ENCODE measurements around the gene MEG3. TPM values are rescaled to one million over a fixed set of nuclear protein-coding genes. Genes with fewer than 3 reads are reported as not detected.

MEG3 gene
- total RNA-seq, 4 donors from 2014 or later: 101 to 177 (median 167) TPM

DNA sequence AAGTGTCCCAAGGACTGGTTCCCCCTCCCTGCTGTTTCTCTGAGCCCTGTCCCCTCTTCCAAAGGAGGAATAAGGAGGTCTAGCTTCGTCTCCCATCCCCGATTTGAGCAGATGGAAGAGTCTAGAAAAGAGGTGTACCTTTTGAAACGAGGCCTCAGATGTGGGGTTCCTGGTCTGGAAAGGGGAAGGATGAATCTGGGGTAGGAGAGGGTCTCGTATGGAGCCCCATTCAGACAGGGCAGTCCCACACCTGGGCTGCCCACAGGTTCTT lies 13.3 kb downstream of the MEG3 start:
- H3K9me3 ChIP-seq: no peaks in the 10 kb centered on the region
- TF ChIP-seq EP300 (IDR thresholded peaks at IDR 0.05) (no peak), POLR2A (IDR thresholded peaks at IDR 0.05) (no peak)
- TF ChIP-seq, protein P1, sequence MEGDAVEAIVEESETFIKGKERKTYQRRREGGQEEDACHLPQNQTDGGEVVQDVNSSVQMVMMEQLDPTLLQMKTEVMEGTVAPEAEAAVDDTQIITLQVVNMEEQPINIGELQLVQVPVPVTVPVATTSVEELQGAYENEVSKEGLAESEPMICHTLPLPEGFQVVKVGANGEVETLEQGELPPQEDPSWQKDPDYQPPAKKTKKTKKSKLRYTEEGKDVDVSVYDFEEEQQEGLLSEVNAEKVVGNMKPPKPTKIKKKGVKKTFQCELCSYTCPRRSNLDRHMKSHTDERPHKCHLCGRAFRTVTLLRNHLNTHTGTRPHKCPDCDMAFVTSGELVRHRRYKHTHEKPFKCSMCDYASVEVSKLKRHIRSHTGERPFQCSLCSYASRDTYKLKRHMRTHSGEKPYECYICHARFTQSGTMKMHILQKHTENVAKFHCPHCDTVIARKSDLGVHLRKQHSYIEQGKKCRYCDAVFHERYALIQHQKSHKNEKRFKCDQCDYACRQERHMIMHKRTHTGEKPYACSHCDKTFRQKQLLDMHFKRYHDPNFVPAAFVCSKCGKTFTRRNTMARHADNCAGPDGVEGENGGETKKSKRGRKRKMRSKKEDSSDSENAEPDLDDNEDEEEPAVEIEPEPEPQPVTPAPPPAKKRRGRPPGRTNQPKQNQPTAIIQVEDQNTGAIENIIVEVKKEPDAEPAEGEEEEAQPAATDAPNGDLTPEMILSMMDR (IDR thresholded peaks at IDR 0.05): no peak
- H3K36me3 ChIP-seq: peaks cover 0 to 4% (median 0%) of the 10 kb centered on the region in 3 donors
- peaks cover 0 to 4% of the 10 kb centered on the region in 2 donors for H3K27me3 ChIP-seq
- H3K4me1 ChIP-seq: peaks cover 0 to 12% (median 0%) of the 10 kb centered on the region in 4 donors
- H3K4me3 ChIP-seq: no peak overlapping the region
- 61 to 75% methylated on average over 4 of the region's 4 CpGs for WGBS, 2 donors
- DNase-seq (ENCODE audit: low spot score in 2 of 2): no peak
- H3K27ac ChIP-seq: no peak overlapping the region

DNA sequence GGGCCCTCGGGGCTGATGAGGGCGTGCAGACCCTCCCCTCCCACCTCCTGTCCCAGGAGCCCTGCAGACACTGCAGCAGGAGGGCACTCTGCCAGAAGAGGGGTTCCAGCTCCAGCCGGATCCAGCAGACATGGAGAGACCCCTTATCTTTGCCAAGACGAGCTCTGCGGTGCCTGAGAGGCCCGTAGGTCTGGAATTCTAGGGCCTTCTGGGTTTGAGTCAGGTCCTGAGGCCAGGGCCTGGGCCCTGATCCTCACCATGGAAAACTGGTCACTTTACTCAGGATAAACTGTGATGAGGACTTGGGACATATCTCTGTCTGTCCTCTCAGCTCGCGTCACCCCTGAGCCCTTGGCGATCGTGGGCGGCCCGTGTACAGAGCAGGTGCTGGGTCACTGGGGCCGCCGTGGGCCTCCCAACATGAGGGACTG lies 13.8 kb downstream of the MEG3 start:
- TF ChIP-seq, protein P1 (IDR thresholded peaks at IDR 0.05): no peak
- no peak for TF ChIP-seq EP300 (IDR thresholded peaks at IDR 0.05)
- no peak for TF ChIP-seq POLR2A (IDR thresholded peaks at IDR 0.05)
- peaks cover 0 to 4% of the 10 kb centered on the region in 2 donors for H3K27me3 ChIP-seq
- H3K27ac ChIP-seq: no peak overlapping the region
- H3K4me1 ChIP-seq: peaks cover 0 to 12% (median 0%) of the 10 kb centered on the region in 4 donors
- WGBS, 2 donors: 62 to 68% methylated on average over 11 to 12 of the region's 14 CpGs
- no peak for DNase-seq (ENCODE audit: low spot score in 2 of 2)
- no peak overlapping the region for H3K4me3 ChIP-seq
- peaks cover 0 to 4% (median 0%) of the 10 kb centered on the region in 3 donors for H3K36me3 ChIP-seq
- H3K9me3 ChIP-seq: no peaks in the 10 kb centered on the region

DNA sequence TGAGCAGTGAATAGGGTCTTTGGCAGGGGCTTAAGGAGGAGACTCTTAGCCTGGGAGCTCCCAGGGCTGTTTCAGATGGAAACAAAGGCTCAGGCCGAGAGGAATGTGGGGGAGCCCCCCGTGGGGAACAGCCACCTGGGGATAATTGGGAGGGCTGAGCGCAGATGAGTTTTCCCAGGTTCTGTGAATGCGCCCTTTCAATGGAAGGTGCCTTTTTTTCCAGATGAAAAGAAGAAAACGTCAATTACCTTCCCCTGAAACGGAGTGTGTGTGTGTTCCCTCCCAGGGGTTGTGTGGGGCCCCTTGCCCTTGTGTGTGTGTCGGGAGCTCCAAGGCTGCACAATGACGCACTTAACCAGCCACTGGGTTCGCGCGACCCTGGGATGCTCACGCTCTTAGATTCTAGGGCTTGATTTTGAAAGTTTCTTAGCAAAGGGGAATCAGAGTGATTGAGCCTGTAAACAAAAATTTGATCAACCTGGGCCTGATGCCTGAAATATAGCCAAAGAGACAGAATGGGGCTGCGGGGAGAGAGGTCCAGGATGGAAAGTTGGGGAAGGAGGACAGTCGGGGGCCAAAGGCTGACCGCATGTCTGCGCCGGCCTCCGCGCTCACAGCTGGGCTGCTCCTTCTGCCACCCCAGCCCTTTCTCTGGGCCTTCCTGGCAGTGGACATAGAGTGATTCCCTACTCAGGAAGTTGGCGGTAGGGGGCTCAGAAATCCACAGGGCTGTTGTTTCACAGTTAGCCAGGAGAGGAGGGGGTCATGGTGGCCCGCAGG lies 14.6 kb downstream of the MEG3 start:
- no peaks in the 10 kb centered on the region for H3K9me3 ChIP-seq
- TF ChIP-seq, protein P1 (IDR thresholded peaks at IDR 0.05): no peak
- TF ChIP-seq POLR2A (IDR thresholded peaks at IDR 0.05): no peak
- TF ChIP-seq EP300 (IDR thresholded peaks at IDR 0.05): no peak
- H3K36me3 ChIP-seq: peaks cover 0 to 4% (median 0%) of the 10 kb centered on the region in 3 donors
- no peaks in the 10 kb centered on the region for H3K27me3 ChIP-seq
- peaks cover 0 to 14% (median 0%) of the 10 kb centered on the region in 4 donors for H3K4me1 ChIP-seq
- WGBS, 2 donors: 77 to 83% methylated on average over 21 of the region's 21 CpGs
- no peak for DNase-seq (ENCODE audit: low spot score in 2 of 2)
- no peak overlapping the region for H3K4me3 ChIP-seq
- H3K27ac ChIP-seq: no peak overlapping the region

DNA sequence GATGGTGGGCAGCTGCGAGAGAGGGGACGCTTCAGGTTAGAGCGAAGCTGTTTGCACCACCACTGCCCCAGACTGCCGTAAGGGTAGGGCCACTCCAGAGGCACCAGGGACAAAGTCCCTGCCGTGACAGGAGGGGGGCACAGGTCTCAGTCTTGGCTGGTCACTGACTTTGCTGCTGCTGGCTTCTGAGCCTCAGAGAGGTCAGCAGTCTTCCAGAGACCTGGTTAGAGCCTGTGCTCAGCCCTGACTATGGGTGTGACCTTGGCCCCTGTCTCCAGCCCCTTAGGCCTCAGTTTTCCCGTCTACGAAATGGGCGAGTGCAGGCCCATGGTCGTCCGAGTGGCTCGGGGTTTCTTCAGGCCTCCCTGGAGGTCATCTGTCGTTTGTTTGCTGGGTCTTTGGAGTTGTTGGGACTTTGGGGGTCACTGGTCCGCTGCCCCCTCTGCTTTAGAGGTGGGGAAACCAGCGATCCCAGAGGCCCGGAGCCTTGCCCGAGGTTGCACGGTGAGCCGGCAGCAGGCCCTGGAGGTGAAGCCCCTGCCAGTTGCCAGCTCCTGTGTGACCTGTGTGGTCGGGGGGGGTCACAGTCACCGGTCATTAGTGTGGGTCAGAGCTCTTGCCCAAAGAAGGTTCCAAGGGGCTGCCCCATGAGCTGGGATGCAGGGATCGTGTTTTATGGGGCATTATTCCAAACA lies 15.3 kb downstream of the MEG3 start:
- Histone ChIP-seq H3K36me3 (no peaks in the 10 kb centered on the region), H3K4me3 (no peak overlapping the region), H3K27ac (no peak overlapping the region), H3K4me1 (peaks cover 0 to 19% (median 0%) of the 10 kb centered on the region in 4 donors), H3K27me3 (no peaks in the 10 kb centered on the region), H3K9me3 (no peaks in the 10 kb centered on the region)
- DNase-seq (ENCODE audit: low spot score in 2 of 2): no peak
- no peak for TF ChIP-seq EP300 (IDR thresholded peaks at IDR 0.05)
- TF ChIP-seq POLR2A (IDR thresholded peaks at IDR 0.05): no peak
- TF ChIP-seq, protein P1 (IDR thresholded peaks at IDR 0.05): no peak
- 80 to 89% methylated on average over 15 to 19 of the region's 21 CpGs for WGBS, 2 donors

Measured in tibial nerve (tissue), 4 donors.